CD14-positive monocyte (primary cell): ENCODE data around the gene COL26A1. TPM values are rescaled to one million over a fixed set of nuclear protein-coding genes. Genes with fewer than 3 reads are reported as not detected.

Experiments
- DNase-seq, 3 donors: peaks; one replicate each; pipeline ENCODE4 v3.0.0-alpha.2; 2011 to 2022
- H2AFZ ChIP-seq: 2 replicates; pipeline ENCODE4 v1.6.0; 2012; ENCODE audit warnings: mild to moderate bottlenecking, low read depth, low read length, inconsistent platforms; ENCODE audit not compliant: insufficient read depth, poor library complexity, severe bottlenecking
- H3K27ac ChIP-seq, 2 donors: 1 replicate in 1 of 2; 2 replicates in 1 of 2; pipeline ENCODE4 v1.5.1; 2012 to 2013; ENCODE audit warnings: low read length in 2 of 2, control low read depth in 1 of 2, inconsistent platforms in 1 of 2, low read depth in 1 of 2, mild to moderate bottlenecking in 1 of 2
- H3K27me3 ChIP-seq, 2 donors: one replicate each; pipeline versions ENCODE4 v1.6.0 to v1.6.1; 2011 to 2013; ENCODE audit warnings: low read length in 2 of 2; ENCODE audit not compliant: control insufficient read depth in 2 of 2, insufficient read depth in 2 of 2
- H3K36me3 ChIP-seq, 2 donors: replicated peaks in 1 of 2; 1 replicate in 1 of 2; 2 replicates in 1 of 2; pipeline versions ENCODE4 v1.5.1 to v1.6.1; 2012 to 2013; ENCODE audit warnings: low read length in 2 of 2, control low read depth in 1 of 2, inconsistent platforms in 1 of 2, mild to moderate bottlenecking in 1 of 2; ENCODE audit not compliant: insufficient read depth in 2 of 2, control insufficient read depth in 1 of 2
- H3K4me1 ChIP-seq, 2 donors: 1 replicate in 1 of 2; 2 replicates in 1 of 2; pipeline versions ENCODE4 v1.5.1 to v1.6.1; 2012 to 2013; ENCODE audit warnings: low read length in 2 of 2, control low read depth in 1 of 2, inconsistent platforms in 1 of 2, mild to moderate bottlenecking in 1 of 2, moderate library complexity in 1 of 2; ENCODE audit not compliant: insufficient read depth in 2 of 2, control insufficient read depth in 1 of 2
- H3K4me2 ChIP-seq: replicated peaks from 2 replicates; pipeline ENCODE3; 2012; ENCODE audit warnings: low read length, moderate library complexity, mild to moderate bottlenecking; ENCODE audit not compliant: poor library complexity, severe bottlenecking; ENCODE audit errors: extremely low read depth
- H3K4me3 ChIP-seq, 3 experiments: fragments of 200-600 bp in 1 of 3; sonication (generic) in 1 of 3; replicated peaks in 1 of 3; 1 replicate in 2 of 3; 2 replicates in 1 of 3; pipeline ENCODE4 v1.5.1; 2011 to 2013; ENCODE audit warnings: low read length in 3 of 3, mild to moderate bottlenecking in 3 of 3, control low read depth in 2 of 3, low read depth in 2 of 3, inconsistent platforms in 1 of 3, moderate library complexity in 1 of 3
- H3K79me2 ChIP-seq: 2 replicates; pipeline ENCODE4 v1.6.0; 2012; ENCODE audit warnings: mild to moderate bottlenecking, control low read depth, inconsistent platforms, low read length, moderate library complexity; ENCODE audit not compliant: insufficient read depth
- H3K9ac ChIP-seq: 2 replicates; pipeline ENCODE4 v1.6.0; 2017; ENCODE audit warnings: low read length, mild to moderate bottlenecking; ENCODE audit not compliant: insufficient read depth, poor library complexity, severe bottlenecking
- H3K9me3 ChIP-seq, 2 donors: replicated peaks in 1 of 2; 1 replicate in 1 of 2; 2 replicates in 1 of 2; pipeline versions ENCODE4 v1.5.1 to v1.6.1; 2012 to 2013; ENCODE audit warnings: low read length in 2 of 2, control low read depth in 1 of 2; ENCODE audit not compliant: control insufficient read depth in 1 of 2, insufficient read depth in 1 of 2
- H4K20me1 ChIP-seq: 2 replicates; pipeline ENCODE4 v1.6.0; 2012; ENCODE audit warnings: mild to moderate bottlenecking, low read length, control low read depth, moderate library complexity; ENCODE audit not compliant: insufficient read depth
- H3K27ac Mint-ChIP-seq, 7 donors: one replicate each; pipeline ENCODE4 v1.8.0; 2020; ENCODE audit warnings: mild to moderate bottlenecking in 7 of 7, mixed read lengths in 7 of 7, moderate library complexity in 6 of 7, inconsistent platforms in 2 of 7
- H3K27me3 Mint-ChIP-seq, 3 donors: one replicate each; pipeline ENCODE4 v1.8.0; 2021 to 2022; ENCODE audit warnings: low read depth in 3 of 3, mild to moderate bottlenecking in 3 of 3, mixed read lengths in 3 of 3, moderate library complexity in 3 of 3, inconsistent platforms in 1 of 3
- H3K36me3 Mint-ChIP-seq, 2 donors: one replicate each; pipeline ENCODE4 v1.8.0; 2020; ENCODE audit warnings: mixed read lengths in 2 of 2, inconsistent platforms in 1 of 2, mild to moderate bottlenecking in 1 of 2
- H3K4me1 Mint-ChIP-seq: one replicate; pipeline ENCODE4 v1.8.0; 2020; ENCODE audit warnings: mild to moderate bottlenecking, mixed read lengths
- H3K4me3 Mint-ChIP-seq, 2 donors: one replicate each; pipeline ENCODE4 v1.8.0; 2020; ENCODE audit warnings: mild to moderate bottlenecking in 2 of 2, mixed read lengths in 2 of 2, moderate library complexity in 1 of 2
- H3K9me3 Mint-ChIP-seq, 7 donors: one replicate each; pipeline ENCODE4 v1.8.0; 2020 to 2022; ENCODE audit warnings: mixed read lengths in 7 of 7, mild to moderate bottlenecking in 6 of 7, moderate library complexity in 6 of 7, inconsistent platforms in 2 of 7
- WGBS: methylation state at CpG from one replicate; pipeline ENCODE4 v1.1.5; 2013; ENCODE audit warnings: missing lambda C conversion rate; ENCODE audit not compliant: insufficient coverage; 5-methylcytosine and 5-hydroxymethylcytosine counted together
- intact Hi-C, 2 donors: fragments of 100-400 bp; cut with micrococcal nuclease; formaldehyde crosslinking; loops; one replicate each; pipeline versions ENCODE4 v1.15.0 to v1.15.1; 2023
- polyA plus RNA-seq, 3 donors: library from polyadenylated mRNA; depleted of rRNA in 1 of 3; unstranded in 2 of 3; stranded (reverse) in 1 of 3; fragments of 300-500 nt in 2 of 3; fragments of >200 nt in 1 of 3; fragmentation: Illumina TruSeq in 2 of 3; gene quantifications; 1 replicate in 2 of 3; 2 replicates in 1 of 3; pipeline ENCODE4 v1.2.3, GENCODE V29; 2012 to 2021
- TF ChIP-seq, protein P1 (sequence below): fragments of 200-600 bp; IDR thresholded peaks from one replicate; pipeline ENCODE4 v1.8.0; 2022; ENCODE audit warnings: antibody characterized with exemption, mild to moderate bottlenecking

COL26A1 gene
- polyA plus RNA-seq, 3 donors: not detected

DNA sequence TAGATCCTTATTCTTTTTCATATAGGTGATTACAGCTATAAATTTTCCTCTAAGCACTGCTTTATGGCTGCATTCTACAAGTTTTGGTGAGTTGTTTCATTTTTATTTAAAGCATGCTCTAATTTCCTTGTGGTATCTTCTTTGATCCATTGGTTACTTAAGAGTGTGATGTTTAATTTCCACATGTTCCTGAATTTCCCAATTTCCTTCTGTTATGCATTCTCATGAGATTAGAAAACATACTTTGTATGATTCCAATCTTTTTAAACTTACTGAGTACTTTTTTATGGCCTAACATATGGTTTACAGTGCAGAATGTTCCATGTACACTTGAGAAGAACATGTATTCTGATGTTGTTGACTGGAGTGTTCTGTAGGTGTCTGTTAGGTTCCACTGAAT, 213.0 kb downstream of the COL26A1 start:
- H2AFZ ChIP-seq: no peak overlapping the region

DNA sequence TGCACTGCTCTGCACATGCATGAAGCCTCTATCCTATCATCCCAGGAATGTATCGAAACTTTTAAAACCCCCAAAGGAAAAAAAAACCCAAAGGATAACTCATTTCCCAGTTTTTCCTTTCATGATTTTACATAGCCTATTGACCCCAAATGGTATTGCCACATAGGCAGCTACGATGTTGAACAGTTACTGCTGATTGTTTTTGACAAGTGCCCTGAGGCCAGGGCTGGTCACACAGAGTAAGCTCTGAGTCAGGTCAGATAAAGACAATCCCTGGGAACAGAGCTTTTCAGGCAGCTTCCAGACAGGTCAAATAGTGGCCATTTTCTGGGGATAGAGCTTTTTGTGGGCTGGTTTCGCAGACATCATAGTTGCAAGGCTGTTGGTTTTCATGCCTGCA, 214.3 kb downstream of the COL26A1 start:
- peaks cover 10% of the 10 kb centered on the region in 2 donors for H3K9me3 ChIP-seq
- no peak for DNase-seq

More for the DNA sequence above, 213.0 kb downstream of the COL26A1 start:
- no peaks in the 10 kb centered on the region for H3K4me1 ChIP-seq
- no peak overlapping the region for H3K4me3 ChIP-seq
- no peaks in the 10 kb centered on the region for H4K20me1 ChIP-seq
- Mint-ChIP-seq H3K9me3 (peaks cover 11 to 41% (median 23%) of the 10 kb centered on the region in 7 donors), H3K27me3 (peaks cover 0 to 2% (median 0%) of the 10 kb centered on the region in 3 donors), H3K36me3 (no peaks in the 10 kb centered on the region), H3K4me3 (no peak overlapping the region), H3K4me1 (peaks cover 11% of the 10 kb centered on the region), H3K27ac (no peak overlapping the region)
- H3K27me3 ChIP-seq: no peaks in the 10 kb centered on the region
- no peak overlapping the region for H3K9ac ChIP-seq
- peaks cover 10% of the 10 kb centered on the region in 2 donors for H3K9me3 ChIP-seq
- no peak overlapping the region for H3K4me2 ChIP-seq
- H3K36me3 ChIP-seq: no peaks in the 10 kb centered on the region
- no peak overlapping the region for H3K27ac ChIP-seq
- TF ChIP-seq, protein P1, sequence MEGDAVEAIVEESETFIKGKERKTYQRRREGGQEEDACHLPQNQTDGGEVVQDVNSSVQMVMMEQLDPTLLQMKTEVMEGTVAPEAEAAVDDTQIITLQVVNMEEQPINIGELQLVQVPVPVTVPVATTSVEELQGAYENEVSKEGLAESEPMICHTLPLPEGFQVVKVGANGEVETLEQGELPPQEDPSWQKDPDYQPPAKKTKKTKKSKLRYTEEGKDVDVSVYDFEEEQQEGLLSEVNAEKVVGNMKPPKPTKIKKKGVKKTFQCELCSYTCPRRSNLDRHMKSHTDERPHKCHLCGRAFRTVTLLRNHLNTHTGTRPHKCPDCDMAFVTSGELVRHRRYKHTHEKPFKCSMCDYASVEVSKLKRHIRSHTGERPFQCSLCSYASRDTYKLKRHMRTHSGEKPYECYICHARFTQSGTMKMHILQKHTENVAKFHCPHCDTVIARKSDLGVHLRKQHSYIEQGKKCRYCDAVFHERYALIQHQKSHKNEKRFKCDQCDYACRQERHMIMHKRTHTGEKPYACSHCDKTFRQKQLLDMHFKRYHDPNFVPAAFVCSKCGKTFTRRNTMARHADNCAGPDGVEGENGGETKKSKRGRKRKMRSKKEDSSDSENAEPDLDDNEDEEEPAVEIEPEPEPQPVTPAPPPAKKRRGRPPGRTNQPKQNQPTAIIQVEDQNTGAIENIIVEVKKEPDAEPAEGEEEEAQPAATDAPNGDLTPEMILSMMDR: no peak
- no peak for DNase-seq
- no peaks in the 10 kb centered on the region for H3K79me2 ChIP-seq
- intact Hi-C loops: no loop called here

More for the DNA sequence above, 214.3 kb downstream of the COL26A1 start:
- Histone ChIP-seq H3K4me3 (no peak overlapping the region), H2AFZ (no peak overlapping the region), H4K20me1 (no peaks in the 10 kb centered on the region), H3K27me3 (no peaks in the 10 kb centered on the region), H3K4me1 (no peaks in the 10 kb centered on the region), H3K79me2 (no peaks in the 10 kb centered on the region), H3K36me3 (no peaks in the 10 kb centered on the region), H3K27ac (no peak overlapping the region), H3K9ac (no peak overlapping the region), H3K4me2 (no peak overlapping the region)
- TF ChIP-seq, protein P1: no peak
- Mint-ChIP-seq H3K27me3 (peaks cover 0 to 2% (median 2%) of the 10 kb centered on the region in 3 donors), H3K27ac (no peak overlapping the region), H3K4me1 (peaks cover 11% of the 10 kb centered on the region), H3K9me3 (peaks cover 9 to 40% (median 22%) of the 10 kb centered on the region in 7 donors), H3K36me3 (no peaks in the 10 kb centered on the region), H3K4me3 (no peak overlapping the region)
- intact Hi-C loops: no loop called here
- WGBS: 91% methylated on average over 3 of the region's 3 CpGs
